BJ (cell line): ENCODE measurements around the gene CHP2. TPM values are rescaled to one million over a fixed set of nuclear protein-coding genes. Genes with fewer than 3 reads are reported as not detected.

Experiments
- CTCF ChIA-PET: fragments of 350-600 bp; formaldehyde crosslinking; extraction: SDS; loops from one replicate; lab custom pipeline; 2021; ENCODE audit warnings: antibody characterized with exemption, inconsistent platforms; lab: Yijun Ruan, JAX
- POLR2A ChIA-PET: fragments of 300-600 bp; sonication (Branson Sonifier 250); formaldehyde crosslinking; extraction: SDS; loops from one replicate; lab custom pipeline; 2021; ENCODE audit warnings: antibody characterized with exemption; lab: Charles Lee
- DNase-seq: peaks from one replicate; pipeline ENCODE4 v3.0.0-alpha.2; 2011; ENCODE audit warnings: low read depth
- H3K27me3 ChIP-seq: 2 replicates; pipeline ENCODE4 v1.6.0; 2011; ENCODE audit warnings: low read length; ENCODE audit not compliant: control insufficient read depth, insufficient read depth
- H3K36me3 ChIP-seq: 2 replicates; pipeline ENCODE4 v1.5.1; 2011; ENCODE audit warnings: low read length; ENCODE audit not compliant: control insufficient read depth, insufficient read depth
- H3K4me3 ChIP-seq: 2 replicates; pipeline ENCODE4 v1.5.1; 2011; ENCODE audit warnings: low read depth, mild to moderate bottlenecking, control low read depth, low read length
- CTCF ChIP-seq: IDR thresholded peaks from 2 replicates; pipeline ENCODE4 v1.5.1; 2011; ENCODE audit warnings: low read depth, mild to moderate bottlenecking, control low read depth, inconsistent platforms, low read length, moderate library complexity; ENCODE audit not compliant: insufficient read depth
- polyA plus RNA-seq: library from polyadenylated mRNA; depleted of rRNA; stranded (reverse); fragments of >200 nt; gene quantifications from 2 replicates; pipeline ENCODE4 v1.2.3, GENCODE V29; 2011

The CHP2 gene
- polyA plus RNA-seq, 1 experiment, result not detected

GRCh38 chr16:23788685-23789084 lies 33.9 kb downstream of the CHP2 start:
- POLR2A ChIA-PET, result no interaction called here
- CTCF ChIA-PET, result interaction anchor here (0.8 to 1.2 kb wide), 3 partner anchors 24 to 720 kb away, joined by 3 to 4 read pairs (median 3); no protein-coding TSS in a partner anchor
- Histone ChIP-seq H3K4me3 (no peak overlapping the region), H3K27me3 (no peaks in the 10 kb centered on the region), H3K36me3 (no peaks in the 10 kb centered on the region)
- DNase-seq, result no peak
- TF ChIP-seq CTCF, result no peak

GRCh38 chr16:23795378-23795777 lies 40.6 kb downstream of the CHP2 start:
- POLR2A ChIA-PET, result no interaction called here
- Histone ChIP-seq H3K27me3 (no peaks in the 10 kb centered on the region), H3K4me3 (no peak overlapping the region), H3K36me3 (no peaks in the 10 kb centered on the region)
- DNase-seq, result no peak
- CTCF ChIA-PET, result no interaction called here
- TF ChIP-seq CTCF, result no peak

- H3K36me3 ChIP-seq, result no peaks in the 10 kb centered on the region
- no peaks in the 10 kb centered on the region for H3K27me3 ChIP-seq
- TF ChIP-seq CTCF, result no peak
- POLR2A ChIA-PET, result no interaction called here
- no peak for DNase-seq
- no peak overlapping the region for H3K4me3 ChIP-seq
- CTCF ChIA-PET, result interaction anchor here (1.0 to 2.2 kb wide), 6 partner anchors 9 to 708 kb away, joined by 3 to 8 read pairs (median 4); no protein-coding TSS in a partner anchor
Observed at GRCh38 chr16:23796941-23797340, 42.1 kb downstream of the CHP2 start.

GRCh38 chr16:23801378-23801777 lies 46.6 kb downstream of the CHP2 start:
- POLR2A ChIA-PET, result no interaction called here
- H3K27me3 ChIP-seq, result no peaks in the 10 kb centered on the region
- no peak for DNase-seq
- CTCF ChIA-PET, result interaction anchor here (1.0 to 8.4 kb wide), 10 partner anchors 9 to 703 kb away, joined by 3 to 81 read pairs (median 5); no protein-coding TSS in a partner anchor
- H3K36me3 ChIP-seq, result no peaks in the 10 kb centered on the region
- TF ChIP-seq CTCF, result peak; percentile 82
- H3K4me3 ChIP-seq, result no peak overlapping the region

GRCh38 chr16:23802776-23803175 lies 48.0 kb downstream of the CHP2 start:
- H3K36me3 ChIP-seq, result no peaks in the 10 kb centered on the region
- ChIA-PET CTCF (interaction anchor here (0.6 to 8.4 kb wide), 17 partner anchors 16 to 702 kb away, joined by 3 to 81 read pairs (median 4); no protein-coding TSS in a partner anchor), POLR2A (no interaction called here)
- H3K4me3 ChIP-seq, result no peak overlapping the region
- TF ChIP-seq CTCF, result no peak
- DNase-seq, result no peak
- H3K27me3 ChIP-seq, result no peaks in the 10 kb centered on the region
